ENCODE measurements around the gene TBC1D2B. TPM values are rescaled to one million over a fixed set of nuclear protein-coding genes. Genes with fewer than 3 reads are reported as not detected.

The TBC1D2B gene
- total and polyA plus RNA-seq, 8 donors: 37.6 to 64.9 (median 49.2) TPM

DNA sequence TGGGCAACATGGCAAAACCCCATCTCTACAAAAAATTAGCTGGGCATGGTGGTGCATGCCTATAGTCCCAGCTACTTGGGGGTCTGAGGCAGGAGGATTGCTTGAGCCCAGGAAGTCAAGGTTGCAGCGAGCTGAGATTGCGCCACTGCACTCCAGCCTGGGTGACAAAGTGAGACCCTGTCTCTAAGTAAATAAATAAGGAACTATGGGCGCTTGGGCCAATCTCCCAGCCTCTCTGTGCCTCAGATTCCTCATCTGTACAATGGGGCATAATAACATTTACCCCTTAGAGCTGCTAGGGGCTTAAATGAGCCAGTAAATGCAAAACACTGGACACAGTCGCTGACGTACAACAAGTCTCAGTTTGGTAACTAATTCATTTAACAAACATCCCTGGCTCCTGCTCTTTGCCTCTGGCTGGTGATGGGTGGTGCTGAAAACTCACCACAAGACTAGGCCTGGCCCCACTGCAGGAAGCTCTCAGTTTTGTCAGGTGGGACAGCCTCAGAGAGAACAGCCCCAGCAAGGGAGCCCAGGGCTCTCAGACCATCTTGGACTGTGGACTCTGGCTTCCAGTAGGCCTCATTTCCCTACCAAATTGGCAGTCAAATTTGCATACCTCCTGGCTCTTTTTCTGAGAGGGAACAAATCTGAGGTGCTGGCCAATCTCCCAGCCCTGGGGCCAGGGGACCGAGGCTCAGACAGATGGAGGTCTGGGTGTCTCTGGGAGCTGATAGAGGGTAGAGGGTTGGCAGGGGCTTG, 6.4 kb upstream of the TBC1D2B start:
- intact Hi-C loops (cut with DNase I): no loop called here
- ATAC-seq (no peak), DNase-seq (no peak)
- Histone ChIP-seq H3K9me3 (no peaks in the 10 kb centered on the region), H3K4me3 (no peak overlapping the region), H3K27me3 (no peaks in the 10 kb centered on the region), H3K36me3 (no peaks in the 10 kb centered on the region), H3K4me1 (peaks cover 8 to 71% of the 10 kb centered on the region in 2 donors), H3K27ac (peak overlapping the region in 1 of 2 donors; percentile 83)
- no peak for TF ChIP-seq CTCF (IDR thresholded peaks at IDR 0.05)

GRCh38 chr15:78083186-78083585, 5.7 kb upstream of the TBC1D2B start:
- intact Hi-C loops (cut with DNase I): no loop called here
- H3K27ac ChIP-seq: peak overlapping the region in 1 of 2 donors; percentile 83
- no peak for TF ChIP-seq CTCF (IDR thresholded peaks at IDR 0.05)

DNA sequence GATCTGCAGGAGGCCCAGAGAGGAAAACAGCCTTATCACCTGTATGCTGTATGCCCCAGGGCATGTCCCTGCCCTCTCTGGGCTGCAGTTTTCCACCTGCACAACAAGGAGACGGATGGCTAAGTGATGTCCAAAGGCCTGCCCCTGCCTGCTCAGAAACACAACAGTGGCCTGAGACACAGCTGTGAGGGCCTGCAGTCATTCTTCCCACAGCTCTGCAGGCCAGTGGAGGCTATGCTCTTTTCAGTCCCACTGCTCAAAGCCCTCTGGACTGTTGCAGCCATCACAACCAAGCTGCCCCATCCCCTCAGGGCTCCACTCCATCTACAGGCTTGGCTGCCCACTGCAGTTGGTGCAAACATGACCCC, 5.2 kb upstream of the TBC1D2B start:
- TF ChIP-seq CTCF (IDR thresholded peaks at IDR 0.05): no peak
- intact Hi-C loops (cut with DNase I): no loop called here
- ATAC-seq (no peak), DNase-seq (no peak)
- Histone ChIP-seq H3K27me3 (no peaks in the 10 kb centered on the region), H3K27ac (peak overlapping the region; percentile 33 to 83), H3K4me1 (peaks cover 15 to 73% of the 10 kb centered on the region in 2 donors), H3K9me3 (no peaks in the 10 kb centered on the region), H3K36me3 (no peaks in the 10 kb centered on the region), H3K4me3 (no peak overlapping the region)

More at GRCh38 chr15:78083186-78083585, 5.7 kb upstream of the TBC1D2B start:
- Histone ChIP-seq H3K9me3 (no peaks in the 10 kb centered on the region), H3K27me3 (no peaks in the 10 kb centered on the region), H3K4me3 (no peak overlapping the region), H3K4me1 (peaks cover 10 to 73% of the 10 kb centered on the region in 2 donors), H3K36me3 (no peaks in the 10 kb centered on the region)
- no peak for ATAC-seq
- DNase-seq: no peak

GRCh38 chr15:78082106-78082742, 4.7 kb upstream of the TBC1D2B start:
- no peak overlapping the region for H3K4me3 ChIP-seq
- intact Hi-C loops (cut with DNase I): no loop called here
- peak; percentile 51 for ATAC-seq
- H3K9me3 ChIP-seq: no peaks in the 10 kb centered on the region
- H3K36me3 ChIP-seq: no peaks in the 10 kb centered on the region
- H3K27ac ChIP-seq: peak overlapping the region; percentile 33 to 83
- DNase-seq: peak in 1 of 4 donors; percentile 72
- peaks cover 15 to 72% of the 10 kb centered on the region in 2 donors for H3K4me1 ChIP-seq
- H3K27me3 ChIP-seq: no peaks in the 10 kb centered on the region
- TF ChIP-seq CTCF (IDR thresholded peaks at IDR 0.05): no peak

DNA sequence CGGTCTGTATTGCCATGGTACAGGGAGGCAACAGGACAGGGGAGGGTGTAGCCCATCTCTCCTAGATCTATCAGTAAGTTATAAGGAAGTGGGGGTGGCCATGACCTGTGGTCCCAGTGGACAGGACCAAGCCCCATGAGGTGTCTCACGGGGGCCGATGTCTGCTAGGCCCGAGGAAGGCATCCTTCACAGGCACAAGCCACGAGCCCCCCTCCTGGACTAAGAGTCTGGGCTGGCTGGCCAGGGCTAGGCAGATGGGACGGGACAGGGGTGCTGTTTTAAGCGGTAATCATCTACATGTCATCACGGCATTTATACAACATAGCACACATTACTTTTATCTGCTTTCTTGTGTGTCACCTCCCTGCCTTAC, 2.6 kb upstream of the TBC1D2B start:
- intact Hi-C loops (cut with DNase I): no loop called here
- DNase-seq: no peak
- H3K4me3 ChIP-seq: no peak overlapping the region
- no peaks in the 10 kb centered on the region for H3K36me3 ChIP-seq
- no peaks in the 10 kb centered on the region for H3K27me3 ChIP-seq
- no peak for TF ChIP-seq CTCF (IDR thresholded peaks at IDR 0.05)
- no peaks in the 10 kb centered on the region for H3K9me3 ChIP-seq
- H3K4me1 ChIP-seq: peaks cover 17 to 77% of the 10 kb centered on the region in 2 donors
- no peak for ATAC-seq
- no peak overlapping the region for H3K27ac ChIP-seq

Measured in left lung (tissue), 10 donors.